ENCODE data around the gene CEP63. TPM values are rescaled to one million over a fixed set of nuclear protein-coding genes. Genes with fewer than 3 reads are reported as not detected.

The CEP63 gene
- polyA plus RNA-seq, 1 donor from 2014 or later, result 14.1 TPM

DNA sequence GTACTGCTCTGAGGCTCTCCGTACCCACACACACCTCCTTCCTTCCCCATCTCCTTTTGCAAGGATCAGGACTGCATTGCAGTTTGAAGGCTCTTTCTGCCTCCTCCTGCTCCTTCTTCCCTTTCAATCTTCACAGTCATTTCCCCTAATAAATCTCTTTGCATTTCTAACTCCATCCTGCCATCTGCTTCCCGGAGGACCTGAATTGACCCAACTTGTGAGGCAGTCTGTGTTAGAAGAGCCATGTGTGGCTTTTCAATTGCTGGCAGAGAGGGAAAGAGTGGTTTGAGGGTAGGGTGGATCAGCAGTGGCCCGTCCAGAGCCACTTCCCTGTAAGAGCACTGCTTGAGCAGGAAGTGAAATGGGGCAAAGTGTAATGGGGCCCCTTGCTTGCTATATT is 35.9 kb upstream of the CEP63 start:
- H3K79me2 ChIP-seq (replicated peaks; ENCODE audit: insufficient read depth, low read length), result no peaks in the 10 kb centered on the region
- H3K9ac ChIP-seq (ENCODE audit: low read length), result no peak overlapping the region
- H3K27me3 ChIP-seq (ENCODE audit: insufficient read depth, low read depth, low read length), result no peaks in the 10 kb centered on the region
- no peak overlapping the region for H3K4me2 ChIP-seq (ENCODE audit: low read length)
- H3K36me3 ChIP-seq (ENCODE audit: insufficient read depth, low read length), result no peaks in the 10 kb centered on the region
- no peaks in the 10 kb centered on the region for H3K9me2 ChIP-seq (ENCODE audit: insufficient read depth, low read length)
- H2AFZ ChIP-seq (ENCODE audit: low read depth, low read length), result no peak overlapping the region
- no peaks in the 10 kb centered on the region for H3F3A ChIP-seq (ENCODE audit: insufficient read depth, low read length, poor library complexity, severe bottlenecking)
- H3K27ac ChIP-seq (ENCODE audit: low read length), result no peak overlapping the region
- no peak for TF ChIP-seq RAD21 (conservative IDR thresholded peaks at IDR 0.05)
- no peak for TF ChIP-seq EZH2 (IDR thresholded peaks at IDR 0.05; ENCODE audit: borderline replicate concordance, insufficient read depth, low read length, poor library complexity, severe bottlenecking)
- no peak for TF ChIP-seq POLR2AphosphoS5 (IDR thresholded peaks at IDR 0.05)
- no peak for TF ChIP-seq TAF1 (IDR thresholded peaks at IDR 0.05; ENCODE audit: low read depth)
- no peak for TF ChIP-seq MXI1 (conservative IDR thresholded peaks at IDR 0.05; ENCODE audit: poor library complexity, severe bottlenecking)
- TF ChIP-seq, protein P1, sequence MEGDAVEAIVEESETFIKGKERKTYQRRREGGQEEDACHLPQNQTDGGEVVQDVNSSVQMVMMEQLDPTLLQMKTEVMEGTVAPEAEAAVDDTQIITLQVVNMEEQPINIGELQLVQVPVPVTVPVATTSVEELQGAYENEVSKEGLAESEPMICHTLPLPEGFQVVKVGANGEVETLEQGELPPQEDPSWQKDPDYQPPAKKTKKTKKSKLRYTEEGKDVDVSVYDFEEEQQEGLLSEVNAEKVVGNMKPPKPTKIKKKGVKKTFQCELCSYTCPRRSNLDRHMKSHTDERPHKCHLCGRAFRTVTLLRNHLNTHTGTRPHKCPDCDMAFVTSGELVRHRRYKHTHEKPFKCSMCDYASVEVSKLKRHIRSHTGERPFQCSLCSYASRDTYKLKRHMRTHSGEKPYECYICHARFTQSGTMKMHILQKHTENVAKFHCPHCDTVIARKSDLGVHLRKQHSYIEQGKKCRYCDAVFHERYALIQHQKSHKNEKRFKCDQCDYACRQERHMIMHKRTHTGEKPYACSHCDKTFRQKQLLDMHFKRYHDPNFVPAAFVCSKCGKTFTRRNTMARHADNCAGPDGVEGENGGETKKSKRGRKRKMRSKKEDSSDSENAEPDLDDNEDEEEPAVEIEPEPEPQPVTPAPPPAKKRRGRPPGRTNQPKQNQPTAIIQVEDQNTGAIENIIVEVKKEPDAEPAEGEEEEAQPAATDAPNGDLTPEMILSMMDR (IDR thresholded peaks at IDR 0.05; ENCODE audit: poor library complexity, severe bottlenecking), result no peak
- TF ChIP-seq, protein P2, sequence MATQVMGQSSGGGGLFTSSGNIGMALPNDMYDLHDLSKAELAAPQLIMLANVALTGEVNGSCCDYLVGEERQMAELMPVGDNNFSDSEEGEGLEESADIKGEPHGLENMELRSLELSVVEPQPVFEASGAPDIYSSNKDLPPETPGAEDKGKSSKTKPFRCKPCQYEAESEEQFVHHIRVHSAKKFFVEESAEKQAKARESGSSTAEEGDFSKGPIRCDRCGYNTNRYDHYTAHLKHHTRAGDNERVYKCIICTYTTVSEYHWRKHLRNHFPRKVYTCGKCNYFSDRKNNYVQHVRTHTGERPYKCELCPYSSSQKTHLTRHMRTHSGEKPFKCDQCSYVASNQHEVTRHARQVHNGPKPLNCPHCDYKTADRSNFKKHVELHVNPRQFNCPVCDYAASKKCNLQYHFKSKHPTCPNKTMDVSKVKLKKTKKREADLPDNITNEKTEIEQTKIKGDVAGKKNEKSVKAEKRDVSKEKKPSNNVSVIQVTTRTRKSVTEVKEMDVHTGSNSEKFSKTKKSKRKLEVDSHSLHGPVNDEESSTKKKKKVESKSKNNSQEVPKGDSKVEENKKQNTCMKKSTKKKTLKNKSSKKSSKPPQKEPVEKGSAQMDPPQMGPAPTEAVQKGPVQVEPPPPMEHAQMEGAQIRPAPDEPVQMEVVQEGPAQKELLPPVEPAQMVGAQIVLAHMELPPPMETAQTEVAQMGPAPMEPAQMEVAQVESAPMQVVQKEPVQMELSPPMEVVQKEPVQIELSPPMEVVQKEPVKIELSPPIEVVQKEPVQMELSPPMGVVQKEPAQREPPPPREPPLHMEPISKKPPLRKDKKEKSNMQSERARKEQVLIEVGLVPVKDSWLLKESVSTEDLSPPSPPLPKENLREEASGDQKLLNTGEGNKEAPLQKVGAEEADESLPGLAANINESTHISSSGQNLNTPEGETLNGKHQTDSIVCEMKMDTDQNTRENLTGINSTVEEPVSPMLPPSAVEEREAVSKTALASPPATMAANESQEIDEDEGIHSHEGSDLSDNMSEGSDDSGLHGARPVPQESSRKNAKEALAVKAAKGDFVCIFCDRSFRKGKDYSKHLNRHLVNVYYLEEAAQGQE (IDR thresholded peaks at IDR 0.05; ENCODE audit: borderline replicate concordance), result no peak
- no peak for TF ChIP-seq SMC3 (conservative IDR thresholded peaks at IDR 0.05; ENCODE audit: poor library complexity)
- TF ChIP-seq EP300 (conservative IDR thresholded peaks at IDR 0.05; ENCODE audit: poor library complexity, severe bottlenecking), result no peak
- no peaks in the 10 kb centered on the region for H4K20me1 ChIP-seq (ENCODE audit: insufficient read depth)
- H3K9me3 ChIP-seq (ENCODE audit: low read length), result peaks cover 7% of the 10 kb centered on the region
- no peak overlapping the region for H3K4me3 ChIP-seq (ENCODE audit: low read length)

DNA sequence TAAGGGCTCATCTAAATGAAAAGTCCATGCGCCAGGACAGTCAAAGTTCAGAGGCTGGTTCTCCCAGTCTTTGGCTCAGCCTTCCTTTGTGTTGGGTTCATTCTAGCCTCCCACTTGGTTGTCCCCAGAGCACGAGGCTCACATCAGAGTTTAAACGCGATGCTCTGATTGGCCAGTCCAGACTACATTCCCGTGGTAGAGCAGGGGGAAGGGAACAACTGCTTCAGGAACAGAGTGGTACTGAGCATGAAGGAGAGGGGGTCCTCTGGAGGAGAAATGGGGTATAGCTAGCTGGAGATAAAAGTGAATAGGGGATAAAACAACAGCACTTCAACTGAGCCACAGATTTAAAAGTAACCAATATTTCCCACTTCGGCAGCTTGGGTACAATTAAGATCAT is 32.2 kb upstream of the CEP63 start:
- Histone ChIP-seq H3K79me2 (replicated peaks; ENCODE audit: insufficient read depth, low read length) (no peaks in the 10 kb centered on the region), H3K27ac (ENCODE audit: low read length) (no peak overlapping the region), H3F3A (ENCODE audit: insufficient read depth, low read length, poor library complexity, severe bottlenecking) (no peaks in the 10 kb centered on the region), H3K9me3 (ENCODE audit: low read length) (no peaks in the 10 kb centered on the region), H3K36me3 (ENCODE audit: insufficient read depth, low read length) (no peaks in the 10 kb centered on the region), H3K4me2 (ENCODE audit: low read length) (no peak overlapping the region), H3K9me2 (ENCODE audit: insufficient read depth, low read length) (no peaks in the 10 kb centered on the region), H3K27me3 (ENCODE audit: insufficient read depth, low read depth, low read length) (no peaks in the 10 kb centered on the region), H4K20me1 (ENCODE audit: insufficient read depth) (no peaks in the 10 kb centered on the region), H3K4me3 (ENCODE audit: low read length) (no peak overlapping the region), H2AFZ (ENCODE audit: low read depth, low read length) (no peak overlapping the region), H3K9ac (ENCODE audit: low read length) (no peak overlapping the region)
- TF ChIP-seq, protein P2 (IDR thresholded peaks at IDR 0.05; ENCODE audit: borderline replicate concordance), result no peak
- no peak for TF ChIP-seq RAD21 (conservative IDR thresholded peaks at IDR 0.05)
- TF ChIP-seq SMC3 (conservative IDR thresholded peaks at IDR 0.05; ENCODE audit: poor library complexity), result no peak
- no peak for TF ChIP-seq EZH2 (IDR thresholded peaks at IDR 0.05; ENCODE audit: borderline replicate concordance, insufficient read depth, low read length, poor library complexity, severe bottlenecking)
- TF ChIP-seq POLR2AphosphoS5 (IDR thresholded peaks at IDR 0.05), result no peak
- TF ChIP-seq MXI1 (conservative IDR thresholded peaks at IDR 0.05; ENCODE audit: poor library complexity, severe bottlenecking), result no peak
